Activated CD8-positive, alpha-beta memory T cell treated with anti-CD3 and anti-CD28 coated beads, Interleukin-2, amount 50 U/mL, for 4 hours (primary cell): ENCODE measurements around the gene KRT78.

Source experiments
- DNase-seq: peaks from one replicate; pipeline ENCODE4 v3.0.0-alpha.2; 2020

The KRT78 gene

GRCh38 chr12:52837781-52838608 lies 10.8 kb downstream of the KRT78 start:
- DNase-seq, result no peak

GRCh38 chr12:52837413-52837741 lies 11.4 kb downstream of the KRT78 start:
- no peak for DNase-seq

- no peak for DNase-seq
These were observed 12.0 kb downstream of the KRT78 start for GRCh38 chr12:52836491-52837412.

DNA sequence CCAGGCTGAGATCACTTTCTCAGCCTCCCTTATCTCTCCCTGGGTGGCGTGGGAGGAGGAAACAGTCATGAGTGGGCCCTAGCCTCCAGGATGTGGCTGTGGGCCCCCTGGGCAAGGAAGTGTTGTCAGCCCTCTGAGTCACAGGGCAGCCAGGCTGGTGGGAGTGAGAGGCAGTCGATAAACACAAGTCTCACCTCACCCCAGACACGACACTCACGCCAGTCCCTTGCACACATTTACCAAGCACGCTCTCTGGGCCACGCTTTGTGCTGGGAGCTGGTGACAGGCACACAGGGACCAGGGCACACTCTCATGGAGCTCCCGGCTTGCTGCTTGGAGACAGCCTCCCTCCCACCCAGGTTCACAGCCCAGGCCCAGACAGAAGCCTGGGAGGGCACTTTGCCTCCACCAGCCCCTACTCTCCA lies 12.7 kb downstream of the KRT78 start:
- DNase-seq, result peak; percentile 75

- DNase-seq, result no peak
These were observed 13.3 kb downstream of the KRT78 start for GRCh38 chr12:52835271-52836041.

DNA sequence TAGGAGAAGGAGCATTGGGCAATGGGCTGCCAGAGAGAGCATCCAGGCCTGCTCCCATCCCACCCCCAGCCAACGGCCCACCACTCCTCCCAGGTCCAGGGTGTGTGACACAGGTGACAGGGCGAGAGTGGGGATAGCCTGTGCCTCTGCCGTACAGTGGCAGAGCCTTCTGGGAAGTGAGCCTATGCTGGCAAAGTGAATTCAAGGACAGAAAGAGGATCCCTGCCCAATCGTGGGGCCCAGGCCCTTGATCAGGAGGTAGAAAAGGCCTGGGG lies 14.1 kb downstream of the KRT78 start:
- DNase-seq, result no peak

DNA sequence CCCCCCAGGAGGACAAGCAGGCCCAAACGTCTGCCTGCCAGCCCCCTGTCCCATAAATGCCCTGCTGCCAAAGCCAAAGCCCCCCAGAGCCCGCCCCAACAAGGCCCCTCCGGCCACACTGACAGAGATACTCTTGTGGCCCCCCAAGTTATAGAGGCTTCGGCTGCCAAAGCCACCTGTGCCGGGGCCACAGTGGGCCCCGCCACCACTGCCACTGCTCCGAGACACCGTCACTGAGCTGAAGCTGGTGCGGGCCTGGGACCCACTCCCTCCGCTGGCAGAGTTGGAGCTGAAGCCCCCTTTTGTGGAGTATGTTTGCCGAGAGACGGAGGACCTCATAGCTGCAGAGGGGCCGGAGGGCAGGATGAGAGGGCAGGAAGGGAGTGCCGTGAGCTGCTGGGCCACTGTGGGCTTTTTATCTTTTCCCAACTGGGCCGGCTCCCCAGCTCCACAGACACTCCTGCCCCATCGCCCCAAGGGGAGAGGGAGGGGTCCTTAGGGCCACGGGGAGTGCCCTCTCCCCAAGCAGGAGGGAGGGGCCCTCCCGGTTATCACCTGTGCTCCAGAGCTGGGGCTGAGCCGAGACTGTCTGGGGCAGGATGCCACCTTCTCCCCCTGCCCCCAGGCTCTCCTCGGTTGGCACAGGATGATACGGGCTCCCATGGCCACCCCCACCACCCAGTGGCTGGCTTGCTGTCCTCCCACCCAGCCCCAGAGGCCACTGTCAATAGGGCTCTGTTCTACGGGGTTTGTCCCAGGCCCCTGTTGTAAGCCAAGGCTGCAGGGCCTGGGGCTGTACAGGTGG lies 14.7 kb downstream of the KRT78 start, which contains the start of gene KRT79:
KRT79 (minus strand) TSS at position 390 of the 805 bp plus-strand sequence; CDS start at position 339, 51 bp downstream.
- DNase-seq, result no peak

- DNase-seq, result no peak
These were observed 15.5 kb downstream of the KRT78 start for GRCh38 chr12:52832985-52833905.

GRCh38 chr12:52832451-52832850 lies 16.3 kb downstream of the KRT78 start:
- DNase-seq, result no peak

DNA sequence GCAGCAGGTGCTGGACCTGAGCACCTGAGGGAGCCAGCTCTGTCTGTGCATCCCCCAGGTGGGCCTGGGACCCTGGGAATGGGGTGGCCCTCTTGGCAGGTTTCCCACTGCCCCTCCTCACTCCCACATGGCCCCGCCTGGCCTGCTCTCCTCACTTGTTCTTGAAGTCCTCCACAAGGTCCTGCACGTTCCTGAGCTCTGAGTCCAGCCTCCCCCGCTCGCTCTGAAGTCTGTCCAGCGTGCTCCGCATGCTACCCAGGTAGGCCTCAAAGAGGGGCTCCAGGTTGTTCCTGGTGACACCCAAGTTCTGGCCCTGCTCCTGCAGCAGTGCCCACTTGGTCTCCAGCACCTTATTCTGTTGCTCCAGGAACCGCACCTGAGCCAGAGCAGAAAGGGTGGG lies 17.5 kb downstream of the KRT78 start:
- no peak for DNase-seq

DNA sequence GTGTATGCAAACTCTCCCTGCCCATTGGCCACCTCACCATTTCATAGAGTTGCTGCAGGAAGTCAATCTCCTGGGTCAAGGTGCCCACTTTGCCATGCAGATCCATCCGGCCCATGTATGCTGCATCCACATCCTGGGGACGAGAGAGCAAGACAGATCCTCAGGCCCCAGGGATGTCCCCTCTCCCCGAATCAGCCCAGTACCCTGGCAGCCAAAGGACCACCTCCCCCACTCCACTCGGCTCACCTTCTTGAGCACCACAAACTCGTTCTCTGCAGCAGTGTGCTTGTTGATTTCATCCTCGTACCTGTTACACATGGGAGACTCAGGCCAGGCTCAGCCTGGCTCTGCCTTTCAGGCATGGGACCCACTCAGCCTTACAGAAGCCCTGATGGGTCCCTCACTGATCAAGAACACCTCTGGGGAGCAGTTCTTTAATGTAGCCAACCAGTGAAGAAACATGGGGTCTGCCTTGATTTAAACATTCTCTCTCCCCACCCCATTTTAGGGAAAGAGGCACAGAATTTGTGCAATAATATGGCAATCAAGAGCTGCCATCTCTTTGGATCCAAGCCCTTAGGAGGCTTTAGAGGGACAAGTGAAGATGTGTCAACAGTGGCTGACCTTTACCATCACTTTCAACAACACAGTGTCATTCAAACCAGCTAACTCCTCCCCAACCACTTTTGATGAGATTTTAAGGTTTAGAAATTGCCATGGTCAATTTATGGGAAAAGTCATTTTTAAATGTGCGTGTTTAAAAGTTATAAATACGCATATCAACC lies 18.6 kb downstream of the KRT78 start:
- no peak for DNase-seq

DNA sequence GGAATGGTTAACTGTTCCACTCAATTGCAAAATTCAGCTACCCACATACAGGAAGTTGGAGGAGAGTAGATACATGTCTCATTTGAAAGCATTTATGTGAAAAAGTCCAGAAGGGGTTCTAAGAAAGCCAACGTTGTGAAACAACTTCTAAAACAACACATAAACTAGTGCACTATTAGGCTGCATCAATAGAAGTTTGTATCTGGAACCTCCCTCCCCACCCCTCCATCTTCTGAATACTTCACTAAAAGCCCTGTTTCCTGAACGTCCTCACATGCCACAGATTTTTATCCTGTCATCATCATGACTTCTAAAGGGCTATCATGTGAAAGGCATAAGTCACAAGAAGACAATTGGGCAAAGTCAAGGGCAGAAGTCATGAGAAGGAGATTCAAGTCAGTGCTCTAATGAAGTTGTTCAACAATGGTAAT lies 20.2 kb downstream of the KRT78 start:
- no peak for DNase-seq

DNA sequence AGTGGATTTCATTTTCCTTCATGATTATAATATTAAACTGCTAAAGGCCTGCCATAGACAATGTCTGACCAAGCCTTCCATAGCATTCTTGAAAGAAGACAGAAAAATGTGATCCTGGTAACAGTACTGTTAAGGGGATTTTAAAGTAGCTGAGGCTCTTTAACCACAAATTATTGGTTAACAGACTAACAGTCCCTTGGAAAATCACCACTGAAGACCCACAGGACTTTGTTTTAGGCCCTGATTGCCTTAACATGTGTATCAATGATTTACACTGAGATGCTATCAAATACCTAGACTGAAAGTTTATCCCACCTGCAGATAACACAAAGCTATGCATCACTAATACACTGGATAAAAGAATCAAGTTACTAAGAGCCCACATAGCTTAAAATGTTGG lies 20.6 kb downstream of the KRT78 start:
- DNase-seq, result no peak

- DNase-seq, result no peak
These were observed 21.2 kb downstream of the KRT78 start for GRCh38 chr12:52827499-52828090.

DNA sequence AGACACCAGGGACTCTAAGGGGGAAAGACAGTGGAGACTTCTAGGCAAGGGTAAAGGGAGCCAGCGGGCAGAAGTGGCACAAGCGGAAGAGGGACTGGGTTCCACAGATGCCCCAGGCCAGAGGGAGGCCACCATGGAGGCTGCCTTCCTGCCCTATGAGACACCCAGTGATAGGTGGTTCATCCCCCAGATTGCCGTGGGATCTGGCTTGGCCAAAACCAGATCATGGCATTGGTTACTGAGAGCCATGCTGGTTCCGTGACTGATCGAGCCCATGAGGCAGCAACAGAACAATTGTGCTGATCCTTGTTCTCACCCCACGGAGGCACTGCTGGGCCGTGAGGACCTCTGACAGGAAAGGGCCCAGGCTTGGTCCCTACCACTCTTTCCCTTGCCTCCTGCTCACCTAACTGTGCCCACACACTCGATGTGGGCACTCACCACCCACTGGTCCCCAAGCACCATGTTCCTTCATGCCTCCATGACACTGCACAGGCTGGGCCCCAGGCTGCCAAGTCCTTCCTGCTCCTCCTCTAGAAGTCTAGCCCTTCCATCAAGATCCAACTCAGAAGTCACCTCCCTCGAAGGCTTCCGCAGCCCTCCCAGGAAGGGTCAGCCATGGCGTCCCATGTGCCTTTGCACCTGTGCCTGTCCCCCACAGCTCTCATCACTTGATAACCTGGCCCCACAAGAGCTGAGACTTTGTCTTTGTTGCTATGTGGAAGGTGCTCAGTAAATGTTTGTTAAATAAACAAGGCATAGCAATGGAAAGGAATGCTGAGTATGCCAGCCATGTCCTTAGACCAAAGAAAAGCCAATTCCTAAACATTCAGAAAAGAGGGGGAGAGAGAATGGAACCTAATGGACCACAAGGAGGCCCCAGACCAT lies 21.9 kb downstream of the KRT78 start:
- no peak for DNase-seq

DNA sequence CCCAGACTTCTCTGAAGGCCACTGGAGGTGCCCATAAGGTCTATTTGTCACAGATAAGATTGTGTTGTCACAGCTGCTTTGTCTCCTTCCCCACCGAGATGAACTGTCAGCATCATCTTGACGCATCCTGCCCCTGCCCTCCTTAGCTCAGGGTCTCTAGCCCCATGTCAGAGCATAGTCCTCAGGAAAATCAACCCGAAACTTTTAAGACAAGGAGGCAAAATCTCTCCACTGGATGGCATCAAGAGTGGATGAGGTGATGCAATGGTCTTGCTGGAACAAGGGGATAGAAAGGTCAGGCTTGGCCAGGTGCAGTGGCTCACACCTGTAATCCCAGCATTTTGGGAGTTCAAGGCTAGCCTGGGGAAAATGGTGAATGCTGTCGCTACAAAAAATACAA lies 22.8 kb downstream of the KRT78 start:
- DNase-seq, result no peak

DNA sequence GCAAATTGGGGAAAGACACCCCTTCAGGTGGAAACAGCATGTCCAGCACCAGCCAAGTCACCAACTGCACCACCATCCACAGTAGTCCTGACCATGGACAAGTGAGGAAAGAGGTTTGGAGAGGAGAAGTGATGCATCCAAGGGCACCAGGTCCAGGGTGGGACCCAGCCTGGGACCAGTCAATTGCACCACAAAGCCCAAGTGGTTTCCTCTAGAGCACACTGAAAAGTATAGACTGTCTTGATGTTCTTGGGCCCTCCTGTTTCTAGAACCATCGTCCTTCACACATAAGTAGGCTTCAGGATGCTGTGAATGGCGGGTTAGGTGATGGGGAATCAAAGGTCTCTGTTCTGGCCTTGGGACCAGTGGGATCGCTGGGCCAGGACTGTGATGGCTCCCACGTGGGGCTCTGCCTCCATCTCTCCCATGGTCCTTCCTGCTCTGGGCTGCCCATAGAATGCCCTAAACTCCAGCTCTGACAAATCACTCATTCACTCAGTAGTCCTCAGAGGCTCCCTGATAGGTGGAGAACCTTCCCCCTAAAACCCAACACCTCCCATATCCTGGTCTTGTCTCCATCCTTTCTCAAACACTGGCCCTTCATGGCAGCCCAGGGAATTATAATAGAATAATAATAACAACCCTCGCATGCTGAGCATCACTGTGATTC lies 23.9 kb downstream of the KRT78 start:
- no peak for DNase-seq

DNA sequence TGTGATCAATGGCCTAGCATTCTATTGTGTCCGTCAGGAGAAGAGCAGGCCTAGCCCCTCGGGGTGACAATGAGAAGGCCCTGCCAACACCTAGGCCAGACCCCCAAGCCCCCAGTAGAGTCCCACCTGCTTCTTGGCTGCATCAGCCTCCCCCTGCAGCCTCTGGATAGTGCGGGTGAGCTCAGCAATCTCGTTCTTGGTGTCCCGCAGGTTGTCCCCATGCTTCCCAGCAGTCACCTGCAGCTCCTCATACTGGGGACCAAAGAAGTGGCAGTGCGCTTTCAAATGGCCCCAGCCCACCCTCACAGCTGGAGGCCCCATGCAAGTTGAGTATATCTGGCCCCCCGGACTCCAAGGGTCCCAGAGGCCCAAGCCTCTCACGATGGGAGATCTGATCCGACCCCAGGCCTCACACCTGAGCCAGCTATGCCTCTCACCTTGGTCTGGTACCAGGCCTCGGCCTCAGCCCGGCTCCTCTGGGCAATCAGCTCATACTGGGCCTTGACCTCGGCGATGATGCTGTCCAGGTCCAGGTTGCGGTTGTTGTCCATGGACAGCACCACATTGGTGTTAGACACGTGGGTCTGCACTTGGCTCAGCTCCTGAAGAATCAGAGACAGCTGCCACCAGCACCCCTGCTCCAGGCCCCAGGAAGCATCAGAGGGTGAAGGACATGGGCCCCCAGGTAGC lies 24.9 kb downstream of the KRT78 start:
- no peak for DNase-seq
